CD4-positive, alpha-beta T cell treated with Interleukin-17A for 1 hour (primary cell): ENCODE data around the gene EFL1.

ENCODE experiments used
- DNase-seq: peaks from one replicate; pipeline ENCODE4 v3.0.0-alpha.2; 2020

The EFL1 gene

DNA sequence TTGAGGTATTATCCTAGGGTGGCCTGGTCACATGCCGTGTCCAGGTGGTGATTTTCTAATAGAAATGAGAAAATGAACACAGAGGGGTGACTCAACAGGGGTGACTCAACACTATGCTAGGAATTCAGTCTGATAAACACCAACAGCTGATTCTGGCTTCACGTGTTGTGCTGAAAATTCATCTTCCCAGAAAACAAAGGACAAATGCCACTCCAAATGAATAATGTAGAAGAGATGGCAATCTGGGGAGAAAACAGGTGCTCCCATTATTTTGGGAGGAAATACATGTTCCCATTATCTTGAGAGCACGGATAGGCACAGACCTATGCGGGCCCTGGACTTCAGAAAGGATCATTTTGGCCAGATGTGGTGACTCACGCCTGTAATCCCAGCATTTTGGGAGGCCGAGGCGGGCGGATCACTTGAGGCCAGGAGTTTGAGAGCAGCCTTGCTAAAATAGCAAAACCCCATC, 115.5 kb downstream of the EFL1 start:
- no peak for DNase-seq

DNA sequence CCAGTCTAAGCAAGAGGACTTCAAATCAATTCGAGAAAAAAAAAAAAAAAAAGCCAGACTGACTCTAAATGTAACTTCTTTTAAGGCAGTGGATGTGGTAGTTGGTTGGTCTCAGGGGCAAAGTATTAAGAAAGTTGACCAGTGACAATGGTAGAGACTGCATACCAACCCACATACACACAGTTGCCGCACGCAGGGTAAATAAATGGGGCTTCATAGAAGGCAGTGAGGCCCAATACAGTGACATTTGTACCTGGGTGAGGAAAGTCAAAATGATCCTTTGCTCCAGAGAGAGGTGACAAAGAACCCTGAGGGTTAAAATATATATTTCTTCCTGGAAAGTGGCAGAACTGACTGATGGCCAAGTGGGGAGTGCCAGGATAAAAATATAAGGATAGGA, 116.0 kb downstream of the EFL1 start:
- DNase-seq: no peak

DNA sequence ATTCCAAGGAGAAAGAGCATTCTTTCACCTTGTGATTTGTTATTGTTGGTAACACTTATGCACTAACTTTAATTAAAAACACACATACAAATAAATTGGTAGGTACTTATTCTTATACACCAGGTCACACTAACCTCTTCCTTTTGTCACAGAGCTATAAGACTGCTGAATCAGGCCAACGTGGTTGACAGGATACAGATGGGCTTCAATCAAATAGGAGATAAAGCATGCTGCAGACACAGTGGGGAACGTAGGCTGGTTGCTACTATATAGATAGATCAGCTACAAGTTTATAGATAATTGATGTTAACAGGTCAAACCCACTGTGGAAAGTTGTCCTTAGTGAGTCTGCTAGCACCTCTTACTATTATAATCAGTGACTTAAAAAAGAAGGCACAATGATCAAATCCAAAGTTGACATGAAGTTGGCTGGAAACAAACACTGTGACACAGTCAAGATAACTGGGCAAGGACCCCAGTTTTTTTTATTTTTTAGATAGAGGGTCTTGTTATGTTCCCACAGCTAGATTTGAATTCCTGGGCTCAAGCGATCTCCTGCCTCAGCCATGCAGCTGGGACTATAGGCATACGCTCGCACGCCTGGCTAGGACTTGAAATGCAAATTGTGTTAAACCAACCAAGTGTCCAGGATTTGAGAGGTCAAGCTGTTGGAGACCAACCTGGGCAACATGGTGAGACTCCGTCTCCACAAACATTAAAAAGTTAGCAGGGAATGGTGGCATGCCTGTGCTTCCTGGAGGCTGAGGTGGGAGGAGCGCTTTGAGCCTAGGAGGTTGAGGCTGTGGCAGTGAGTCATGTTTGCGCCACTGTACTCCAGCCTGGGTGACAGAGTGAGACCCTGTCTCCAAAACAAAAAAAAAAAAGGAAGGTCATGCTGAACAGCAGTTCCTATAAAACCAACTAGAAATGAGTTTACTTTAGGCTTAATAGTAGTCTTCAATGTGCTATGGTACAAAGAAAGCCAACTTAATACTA, 118.8 kb downstream of the EFL1 start:
- DNase-seq: no peak

DNA sequence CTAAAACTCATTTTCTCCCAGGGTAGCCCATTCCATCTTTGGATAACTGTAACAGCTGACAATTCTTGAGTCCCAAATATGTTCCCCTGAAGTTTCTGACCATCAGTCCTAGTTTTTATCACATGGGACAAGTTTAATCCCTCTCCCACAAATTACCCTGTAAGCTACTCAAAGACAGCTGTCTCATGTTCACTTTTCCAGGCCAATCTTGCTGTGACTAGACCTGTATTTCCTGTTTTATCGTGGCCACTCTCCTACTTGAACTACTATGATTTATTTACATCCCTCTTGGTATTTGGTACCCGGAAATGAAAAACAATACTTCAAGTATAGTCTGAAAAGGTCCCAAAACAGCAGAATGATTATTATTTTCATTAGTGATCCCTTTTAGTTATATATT, 121.6 kb downstream of the EFL1 start:
- DNase-seq: no peak

DNA sequence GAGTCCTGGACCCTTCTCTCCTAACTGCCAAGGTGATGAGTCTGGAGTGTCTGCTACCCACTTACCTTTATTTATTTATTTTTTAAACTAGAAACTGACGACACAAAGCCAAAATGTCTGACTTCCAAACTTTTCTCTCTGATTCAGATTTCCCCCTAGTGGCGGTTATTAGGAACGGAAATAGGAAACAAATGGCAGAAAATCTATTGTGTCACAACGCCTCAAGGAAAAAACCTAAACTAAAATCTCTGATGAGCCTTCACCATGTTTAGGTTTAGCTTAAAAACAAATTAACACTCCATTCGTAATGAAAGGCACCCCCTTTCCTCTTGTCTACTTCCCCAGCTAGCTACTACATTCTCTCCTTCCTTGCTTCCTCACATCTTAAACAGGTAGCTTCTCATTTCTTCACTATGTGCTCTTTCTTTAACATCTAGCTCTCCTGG, 122.7 kb downstream of the EFL1 start:
- DNase-seq: peak; percentile 22

DNA sequence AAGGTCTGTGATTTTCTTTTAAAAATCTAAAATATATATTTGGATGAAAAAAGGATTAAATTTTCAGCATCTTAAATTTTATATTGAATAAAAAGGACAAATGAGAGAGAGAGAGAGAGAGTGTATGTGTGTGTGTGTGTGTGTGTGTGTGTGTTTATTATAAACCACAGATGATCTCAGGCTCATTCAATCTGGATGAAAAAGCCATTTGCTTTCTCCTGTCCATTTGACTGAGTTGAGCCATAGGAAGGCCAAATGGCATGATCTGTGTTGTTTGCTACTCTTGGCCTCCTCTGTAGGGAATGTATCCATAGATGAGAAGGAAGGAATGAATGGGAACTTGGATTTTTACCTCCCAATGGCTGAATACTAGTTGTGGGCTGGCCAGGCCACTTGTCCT, 124.2 kb downstream of the EFL1 start:
- DNase-seq: no peak

DNA sequence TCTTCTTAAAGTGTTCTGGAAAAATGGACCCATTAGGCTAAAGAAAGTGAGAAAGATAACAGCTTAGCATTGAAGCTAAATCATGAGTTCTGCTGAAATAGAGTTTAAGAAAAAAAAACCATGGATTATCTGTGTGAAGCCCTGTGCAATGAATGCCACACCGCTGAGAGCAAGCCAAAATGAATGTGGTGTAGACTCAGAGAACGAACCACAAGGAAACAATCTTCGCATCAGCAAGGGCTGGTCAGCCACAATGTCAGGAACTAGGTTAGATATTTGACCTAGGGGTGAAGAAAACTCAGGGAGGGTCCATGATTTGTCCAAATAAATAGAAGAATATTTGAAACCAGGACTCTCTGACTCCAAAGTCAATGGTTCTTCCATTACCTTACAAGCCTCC, 125.3 kb downstream of the EFL1 start:
- no peak for DNase-seq

DNA sequence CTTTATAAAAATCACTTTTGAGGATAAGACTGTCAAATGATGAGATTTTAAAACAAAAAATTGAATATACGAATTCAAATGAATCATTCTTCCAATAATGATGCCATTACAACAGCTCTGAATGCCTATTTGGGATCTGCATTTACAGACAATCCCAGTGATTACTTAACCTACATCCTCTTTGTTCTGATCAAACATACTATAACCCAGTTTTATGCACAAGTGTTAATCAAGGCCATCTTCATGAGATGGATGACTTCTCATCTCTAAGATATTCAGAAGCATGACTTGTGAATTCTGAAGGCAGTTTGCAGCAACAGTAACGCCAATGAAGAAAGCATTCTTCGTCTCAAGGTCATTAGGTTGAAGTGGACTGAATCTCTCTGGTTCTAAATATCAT, 126.4 kb downstream of the EFL1 start:
- no peak for DNase-seq

DNA sequence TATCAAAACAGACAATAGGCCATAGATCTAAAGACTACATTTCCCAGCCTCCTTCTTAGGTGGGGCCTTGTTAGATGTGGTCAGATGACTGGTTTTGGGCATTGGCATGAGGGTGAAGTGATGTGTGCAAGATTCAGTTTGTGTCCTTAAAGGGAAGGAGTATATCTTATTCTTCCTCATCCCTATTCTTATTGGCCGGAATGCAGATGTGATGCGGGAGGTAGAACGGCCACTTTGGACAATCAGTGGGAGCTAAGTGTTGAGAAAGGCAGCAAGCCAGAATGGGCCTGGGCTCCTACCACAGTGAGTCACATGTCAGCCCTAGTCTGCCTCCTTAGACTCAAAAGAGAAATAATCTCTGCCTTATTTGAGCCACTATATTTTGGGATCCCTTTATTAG, 126.9 kb downstream of the EFL1 start:
- DNase-seq: no peak

DNA sequence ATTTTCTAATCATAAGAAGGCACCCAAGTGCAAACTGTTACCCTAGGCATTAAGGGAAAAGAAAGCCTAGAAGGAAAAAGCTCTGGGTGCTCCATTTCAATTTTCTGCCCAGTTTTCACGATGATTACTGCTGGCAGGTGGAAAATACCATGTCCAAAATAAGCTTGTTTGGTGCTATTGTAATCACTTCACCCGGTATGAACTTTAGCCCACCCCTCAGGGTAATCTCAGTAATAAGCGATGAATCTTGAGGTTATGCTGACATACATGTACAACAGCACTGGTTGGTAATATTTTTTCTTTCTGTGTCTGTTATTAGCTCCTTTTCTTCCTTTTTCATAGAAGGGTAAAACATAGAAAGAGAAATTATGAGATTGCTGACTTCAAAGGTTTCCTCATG, 128.1 kb downstream of the EFL1 start:
- no peak for DNase-seq

DNA sequence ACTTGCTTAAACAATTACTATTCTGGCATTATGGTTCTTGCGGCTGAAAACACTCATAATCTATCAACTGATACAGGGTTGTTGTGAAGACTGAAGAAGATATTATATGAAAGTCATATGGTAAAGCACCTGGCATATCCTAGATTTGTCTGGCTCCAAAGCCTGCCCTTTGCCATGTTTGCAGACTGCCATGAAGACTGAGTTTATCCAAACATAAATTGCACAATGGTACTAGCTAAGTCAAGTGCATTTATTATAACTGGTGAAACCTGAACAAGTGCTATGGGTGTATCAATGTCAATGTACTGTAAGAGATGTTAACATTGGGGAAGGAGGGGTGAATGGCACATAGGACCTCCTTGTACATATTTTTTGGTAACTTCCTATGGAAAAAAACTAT, 129.3 kb downstream of the EFL1 start:
- no peak for DNase-seq

DNA sequence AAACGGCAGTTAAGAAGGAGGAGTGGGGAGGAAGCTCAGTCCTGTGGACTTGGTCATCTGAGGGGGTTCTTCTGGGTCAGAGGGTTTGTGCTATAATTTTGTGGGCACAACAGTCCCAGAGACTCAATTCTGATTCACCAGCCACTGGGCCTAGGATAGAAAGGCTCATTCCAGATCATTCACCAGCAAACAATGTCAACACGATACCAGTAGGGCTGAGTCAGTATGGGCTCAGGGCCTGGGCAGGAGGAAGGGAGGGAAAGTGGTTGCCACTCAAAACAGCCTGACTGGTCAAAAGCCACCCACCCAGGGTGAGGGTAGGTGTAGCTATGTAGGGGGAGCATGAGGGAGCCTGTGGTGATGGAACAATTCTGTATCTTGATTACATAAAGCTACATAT, 129.8 kb downstream of the EFL1 start:
- no peak for DNase-seq

DNA sequence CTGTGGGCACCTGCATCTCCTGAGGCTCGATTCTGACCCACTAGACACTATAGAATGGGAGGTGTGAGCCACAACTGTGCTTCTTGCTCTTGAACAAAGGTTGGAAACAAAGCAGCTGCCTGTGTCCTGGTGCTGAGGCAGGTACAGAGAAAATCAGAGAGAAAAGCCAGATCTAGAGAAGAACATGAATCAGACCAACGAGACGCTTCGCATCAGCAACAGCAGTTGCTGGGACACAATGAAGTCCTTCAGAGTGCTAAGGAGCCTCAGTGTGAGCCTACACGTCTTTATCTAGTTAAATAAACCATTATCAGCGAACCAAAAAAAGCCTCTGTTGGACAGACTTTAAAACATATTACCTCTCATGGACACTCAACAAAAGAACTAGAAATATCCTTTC, 130.4 kb downstream of the EFL1 start:
- DNase-seq: no peak

DNA sequence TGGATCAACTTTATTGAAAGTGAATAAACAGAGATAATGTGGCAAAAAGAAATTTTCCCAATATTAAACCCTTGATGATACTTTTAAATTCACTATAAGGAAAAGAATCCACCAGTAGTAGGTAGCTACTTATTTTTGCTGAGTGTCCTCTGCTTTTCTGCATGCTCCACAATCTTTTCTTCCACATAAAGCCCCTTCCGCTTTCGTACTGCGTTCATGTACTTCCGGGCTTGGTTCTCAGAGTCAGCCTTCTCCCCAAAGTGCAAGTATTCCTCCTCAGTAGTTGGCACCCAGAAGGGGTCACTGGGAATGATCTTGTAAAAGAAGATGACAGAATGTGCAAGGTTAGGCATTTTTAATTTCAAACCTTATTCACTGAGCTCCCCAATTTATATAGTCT, 132.3 kb downstream of the EFL1 start:
- no peak for DNase-seq

DNA sequence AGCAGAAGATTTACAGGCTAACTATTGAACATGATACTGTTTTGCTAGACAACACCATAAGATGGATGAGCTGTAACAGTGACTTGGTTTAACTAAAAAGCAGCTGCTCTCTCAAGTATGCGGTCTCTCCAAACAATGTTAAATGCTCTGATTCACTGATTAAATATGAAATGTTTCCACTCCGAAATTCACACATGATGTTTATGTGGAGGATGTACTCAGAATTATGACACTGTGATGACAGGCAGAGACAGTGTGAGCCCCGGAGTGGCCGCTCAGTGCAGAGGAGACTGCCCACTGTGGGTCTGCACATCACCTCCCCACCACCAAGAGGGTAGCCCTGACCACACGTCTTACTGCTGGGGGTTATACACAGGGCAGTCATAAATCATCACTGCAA, 132.8 kb downstream of the EFL1 start:
- DNase-seq: no peak

DNA sequence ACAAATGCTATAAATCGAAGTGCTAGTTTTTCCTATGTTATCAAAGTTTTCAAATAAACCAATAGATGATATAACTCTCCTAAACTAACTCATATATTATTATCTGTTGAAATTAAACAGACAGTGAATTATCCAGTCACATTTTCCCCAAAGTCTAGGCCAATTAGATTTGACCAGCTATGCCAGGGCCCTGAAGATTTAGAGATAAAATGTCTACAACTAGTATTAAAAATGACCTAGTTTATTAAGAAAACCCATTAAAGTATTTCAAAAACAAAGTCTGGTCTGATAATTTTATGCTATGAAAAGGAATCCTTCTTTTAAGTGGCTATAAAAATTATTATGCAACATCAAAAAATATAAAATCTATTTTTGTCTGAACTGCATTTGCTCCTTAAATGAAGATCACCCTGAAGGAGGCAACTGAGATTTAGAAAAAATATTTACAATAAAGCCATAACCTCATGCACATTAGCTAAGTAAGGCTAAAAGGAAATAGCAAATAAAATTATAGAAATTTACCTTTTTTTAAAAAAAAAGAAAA, 133.3 kb downstream of the EFL1 start:
- DNase-seq: no peak

DNA sequence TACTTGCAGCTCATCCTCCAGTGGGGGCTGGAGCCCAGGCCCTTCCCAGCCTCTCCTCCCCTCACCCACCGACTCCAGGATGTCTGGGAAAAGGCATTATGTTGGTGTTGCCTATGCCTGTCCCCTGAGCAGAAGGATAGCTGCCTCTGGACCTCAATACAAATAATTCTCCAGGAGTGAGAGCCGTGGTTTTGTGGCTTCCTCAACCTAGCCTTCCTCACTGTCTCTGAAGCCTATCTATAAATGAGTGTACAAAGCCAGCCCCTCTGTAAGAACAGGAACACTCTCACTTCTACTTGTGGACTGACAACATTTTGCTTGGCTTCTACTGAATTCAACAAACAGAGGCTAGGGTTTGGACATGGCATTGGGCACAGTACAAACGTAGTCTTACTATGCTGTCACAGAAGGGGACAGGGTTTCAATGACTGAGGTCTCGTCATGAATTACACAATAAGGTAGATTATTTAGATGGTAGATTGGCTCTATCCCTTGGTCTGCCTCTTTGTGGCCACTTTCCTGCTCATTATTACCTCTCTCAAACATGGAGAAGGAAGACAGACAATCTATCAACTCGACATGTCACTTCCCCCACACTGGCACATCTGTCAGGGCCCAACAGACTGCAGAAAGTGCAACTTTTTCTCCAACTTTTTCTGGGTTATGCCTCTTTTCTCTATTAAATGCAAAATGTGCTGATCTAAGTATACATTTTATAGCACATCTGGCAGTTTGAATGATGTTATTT, 134.0 kb downstream of the EFL1 start:
- no peak for DNase-seq

DNA sequence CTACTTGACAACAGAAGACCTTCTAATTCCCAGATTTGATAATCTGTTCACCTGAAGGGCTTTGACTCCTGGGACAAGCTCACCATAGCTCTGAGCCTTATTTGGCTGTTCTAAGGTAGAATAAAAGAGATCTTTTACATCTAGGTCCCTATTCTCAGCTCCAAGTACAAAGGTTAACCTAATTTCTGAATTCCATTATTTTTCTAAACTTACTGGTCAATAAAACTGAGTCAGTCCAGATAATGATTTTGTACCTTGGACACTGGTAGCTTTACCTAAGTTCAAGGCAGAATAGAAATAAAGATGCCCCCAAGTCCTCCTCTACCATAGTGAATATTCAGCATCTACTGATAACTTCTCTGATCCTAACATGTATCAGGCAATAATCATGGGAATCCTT, 135.0 kb downstream of the EFL1 start:
- DNase-seq: no peak

DNA sequence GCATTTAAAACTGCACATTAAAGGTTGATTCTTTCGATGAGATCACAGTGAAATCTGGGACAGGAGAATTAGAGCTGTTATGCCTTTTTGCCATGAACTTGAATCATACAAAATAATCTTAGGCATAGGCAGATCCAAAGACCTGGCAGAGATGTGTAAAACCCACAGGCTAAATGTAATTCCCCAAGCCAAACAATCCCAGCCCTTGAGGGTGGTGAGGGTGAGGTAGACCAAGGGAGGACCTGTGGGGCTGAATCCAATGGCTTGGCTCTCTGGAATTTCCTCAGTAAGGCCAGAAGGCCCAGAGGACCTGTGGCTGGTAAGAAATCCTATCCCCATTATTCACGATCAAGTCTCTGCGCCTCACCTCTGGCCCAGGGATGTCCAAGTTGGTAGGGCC, 136.2 kb downstream of the EFL1 start:
- DNase-seq: no peak

DNA sequence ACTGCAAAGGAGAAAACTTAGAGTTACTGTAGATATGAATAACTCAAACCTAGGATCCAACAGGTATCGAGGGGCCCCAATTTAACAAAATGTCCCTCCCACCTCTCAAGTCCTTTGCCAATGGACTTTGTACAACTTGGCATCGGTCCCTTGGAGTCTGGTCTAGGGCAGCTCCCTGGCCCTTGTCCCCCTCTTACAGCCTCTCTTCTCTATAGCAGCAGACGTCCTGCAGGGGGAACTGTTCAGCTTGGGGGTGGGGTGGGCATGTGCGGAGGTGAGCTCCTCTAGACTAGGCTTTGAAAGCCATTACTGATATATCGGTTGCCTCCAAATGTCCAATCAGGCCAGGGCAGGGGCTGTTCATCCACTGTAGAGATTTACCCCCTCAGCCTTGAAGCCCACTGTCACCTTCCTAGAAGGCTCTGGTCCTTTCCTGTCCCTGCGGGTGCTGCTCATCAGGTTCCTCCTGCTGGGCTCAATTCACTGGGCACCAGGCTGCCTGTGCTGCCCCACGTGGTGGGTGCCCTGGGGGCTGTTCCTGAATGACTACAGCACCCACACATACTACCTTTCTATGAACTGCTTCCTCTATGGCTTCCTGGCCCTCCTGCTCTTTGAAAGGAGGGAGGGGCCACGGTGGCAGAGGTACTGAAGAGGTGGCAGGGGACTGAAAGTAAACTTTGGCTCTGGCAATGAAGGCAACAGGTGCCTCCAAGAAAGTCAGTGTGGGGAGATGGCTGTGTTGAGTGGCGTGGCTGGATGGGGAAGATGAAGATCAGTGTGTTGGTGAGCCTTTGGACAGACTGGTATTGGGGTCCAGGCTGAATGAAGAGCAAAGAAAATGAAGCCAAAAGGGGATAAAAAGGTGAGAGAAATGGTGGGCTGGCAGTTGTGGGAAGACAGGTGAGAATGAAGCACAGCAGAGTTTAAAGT, 137.9 kb downstream of the EFL1 start:
- DNase-seq: no peak

DNA sequence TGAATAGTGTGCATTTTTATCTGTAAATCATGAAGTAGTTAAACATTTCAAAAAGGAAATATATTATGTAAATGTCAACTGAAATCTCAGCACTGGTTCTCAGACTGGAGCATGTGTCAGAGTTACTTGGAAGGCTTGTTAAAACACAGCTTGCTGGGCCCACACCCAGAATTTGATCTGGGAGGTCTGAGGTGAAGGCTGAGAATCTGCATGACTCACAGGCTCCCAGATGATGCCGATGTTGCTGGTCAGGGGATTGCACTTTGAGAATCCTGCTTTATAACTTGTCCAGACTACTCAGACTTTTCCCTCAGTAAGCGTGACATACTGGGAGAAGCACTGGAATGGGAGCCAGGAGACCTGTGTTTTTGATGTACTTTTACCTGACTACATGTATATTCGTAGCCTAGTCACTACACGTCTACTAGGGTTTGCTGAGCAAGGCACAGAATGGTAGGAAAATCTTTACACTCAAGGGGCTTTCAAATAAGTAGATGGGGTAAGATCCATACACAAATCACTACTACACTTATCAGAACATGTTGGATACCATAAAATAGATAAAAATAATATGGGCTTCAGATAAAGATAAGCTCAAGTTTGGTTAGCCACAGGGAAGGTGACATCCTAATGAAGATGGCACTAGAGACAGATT, 139.7 kb downstream of the EFL1 start:
- no peak for DNase-seq

DNA sequence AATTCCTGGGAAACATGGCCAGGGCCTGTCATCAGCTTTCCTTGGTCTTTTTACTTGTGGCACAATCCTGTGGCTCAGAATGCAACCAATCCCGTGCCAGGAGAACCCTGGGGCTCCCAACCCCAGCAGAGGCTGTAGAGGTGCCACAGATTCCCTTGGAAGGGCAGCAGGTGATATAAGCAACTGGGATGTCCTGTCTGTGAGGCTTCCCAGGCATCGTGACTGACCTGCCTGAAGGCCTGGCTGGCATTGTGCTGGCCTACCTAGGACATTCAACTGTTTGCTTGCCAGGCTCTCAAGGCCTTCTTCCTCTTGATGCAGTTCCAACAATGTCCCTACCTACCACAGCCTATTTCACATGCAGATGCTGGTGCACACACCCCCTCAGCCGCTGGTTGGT, 144.5 kb downstream of the EFL1 start:
- DNase-seq: no peak
